ENCODE measurements around the gene NR2C2. TPM values are rescaled to one million over a fixed set of nuclear protein-coding genes. Genes with fewer than 3 reads are reported as not detected.

Gene NR2C2
- total and polyA plus RNA-seq, 11 donors, result 6.2 to 38.5 (median 28.3) TPM

- intact Hi-C loops (cut with DNase I), result loop anchor here in 2 of 10 donors (5.0 to 10.0 kb wide), 2 partner anchors 37 to 55 kb away; no protein-coding TSS in a partner anchor
- H3K4me1 ChIP-seq, result peaks cover 6 to 51% (median 32%) of the 10 kb centered on the region in 12 donors
- H3K9me3 ChIP-seq, result no peaks in the 10 kb centered on the region
- peaks cover 0 to 26% (median 6%) of the 10 kb centered on the region in 9 donors for H3K36me3 ChIP-seq
- no peaks in the 10 kb centered on the region for H3K27me3 ChIP-seq
- DNase-seq, result no peak
- WGBS, 4 donors, result 68 to 83% (median 78%) methylated on average over 2 of the region's 2 CpGs
- no peak for ATAC-seq
- TF ChIP-seq POLR2A (IDR thresholded peaks at IDR 0.05), result no peak
- TF ChIP-seq CTCF (IDR thresholded peaks at IDR 0.05), result no peak
- peak overlapping the region in 2 of 12 donors; percentile 13 to 100 for H3K27ac ChIP-seq
- no peak overlapping the region for H3K4me3 ChIP-seq
Observed at GRCh38 chr3:14950274-14950673, 2.9 kb downstream of the NR2C2 start.

- H3K27me3 ChIP-seq, result no peaks in the 10 kb centered on the region
- H3K9me3 ChIP-seq, result no peaks in the 10 kb centered on the region
- no peak for DNase-seq
- TF ChIP-seq CTCF (IDR thresholded peaks at IDR 0.05) (no peak), POLR2A (IDR thresholded peaks at IDR 0.05) (no peak)
- H3K27ac ChIP-seq, result no peak overlapping the region
- no peak for ATAC-seq
- H3K4me3 ChIP-seq, result no peak overlapping the region
- WGBS, 4 donors, result 88 to 95% (median 95%) methylated on average over 1 of the region's 1 CpG
- intact Hi-C loops (cut with DNase I), result loop anchor here in 1 of 10 donors (10.0 kb wide), 1 partner anchor 48 kb away; no protein-coding TSS in a partner anchor
- H3K36me3 ChIP-seq, result peaks cover 0 to 39% (median 4%) of the 10 kb centered on the region in 9 donors
- H3K4me1 ChIP-seq, result peaks cover 0 to 47% (median 10%) of the 10 kb centered on the region in 12 donors
Observed at GRCh38 chr3:14957153-14957552, 9.8 kb downstream of the NR2C2 start.

DNA sequence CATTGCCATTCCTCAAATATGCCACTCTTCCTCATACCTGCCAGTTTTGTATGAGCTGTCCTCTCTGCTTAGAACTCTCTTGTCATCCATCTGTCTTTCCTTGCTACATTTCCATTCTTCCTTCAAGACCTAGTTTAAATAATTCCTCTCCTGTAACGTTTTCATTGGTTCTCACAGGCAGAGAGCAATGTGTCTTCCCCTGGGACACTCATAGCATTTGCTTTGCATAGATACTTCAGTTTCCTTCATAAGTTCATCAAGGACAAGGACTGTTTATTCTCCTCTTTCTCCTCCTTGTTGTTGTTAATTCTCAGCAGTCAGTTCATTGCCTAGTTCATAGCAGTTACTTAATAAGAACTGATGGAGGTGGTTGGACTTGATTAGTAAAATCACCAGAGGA, 10.5 kb downstream of the NR2C2 start:
- no peaks in the 10 kb centered on the region for H3K9me3 ChIP-seq
- ATAC-seq, result no peak
- intact Hi-C loops (cut with DNase I), result loop anchor here in 1 of 10 donors (10.0 kb wide), 1 partner anchor 47 kb away; no protein-coding TSS in a partner anchor
- H3K4me1 ChIP-seq, result peaks cover 0 to 47% (median 10%) of the 10 kb centered on the region in 12 donors
- H3K36me3 ChIP-seq, result peaks cover 0 to 47% (median 5%) of the 10 kb centered on the region in 9 donors
- 28 to 33% (median 30%) methylated on average over 1 of the region's 1 CpG for WGBS, 4 donors
- H3K27ac ChIP-seq, result no peak overlapping the region
- no peak overlapping the region for H3K4me3 ChIP-seq
- no peaks in the 10 kb centered on the region for H3K27me3 ChIP-seq
- TF ChIP-seq CTCF (IDR thresholded peaks at IDR 0.05) (no peak), POLR2A (IDR thresholded peaks at IDR 0.05) (no peak)
- DNase-seq, result no peak

GRCh38 chr3:14959359-14959943, 12.1 kb downstream of the NR2C2 start:
- Histone ChIP-seq H3K4me1 (peaks cover 0 to 47% (median 10%) of the 10 kb centered on the region in 12 donors), H3K27me3 (no peaks in the 10 kb centered on the region), H3K9me3 (no peaks in the 10 kb centered on the region), H3K36me3 (peaks cover 0 to 56% (median 8%) of the 10 kb centered on the region in 9 donors), H3K27ac (peak overlapping the region in 1 of 12 donors; percentile 65), H3K4me3 (peak overlapping the region in 1 of 12 donors; percentile 31)
- no peak for ATAC-seq
- no peak for DNase-seq
- intact Hi-C loops (cut with DNase I), result loop anchor here in 1 of 10 donors (10.0 kb wide), 1 partner anchor 45 kb away; no protein-coding TSS in a partner anchor
- no peak for TF ChIP-seq POLR2A (IDR thresholded peaks at IDR 0.05)
- TF ChIP-seq CTCF (IDR thresholded peaks at IDR 0.05), result no peak
- WGBS, 4 donors, result 69 to 79% (median 77%) methylated on average over 2 of the region's 2 CpGs
